Lower leg skin (tissue), 4 donors: ENCODE measurements around the gene NFX1. TPM values are rescaled to one million over a fixed set of nuclear protein-coding genes. Genes with fewer than 3 reads are reported as not detected.
"Not testable (repeated sequence)": the region's sequence is repeated elsewhere in the genome, so short reads cannot be mapped to it uniquely, and the experiment has no call there.

Experiments used
- DNase-seq, 2 donors: peaks; one replicate each; pipeline ENCODE4 v3.0.0-alpha.2; 2019; ENCODE audit warnings: low spot score in 2 of 2
- H3K4me3 ChIP-seq: fragments of 200-600 bp; sonication (generic); 2 replicates; pipeline ENCODE4 v1.5.1; 2017; ENCODE audit warnings: mild to moderate bottlenecking, low read depth; ENCODE audit not compliant: poor library complexity, severe bottlenecking
- CTCF ChIP-seq, 3 donors: fragments of 450-650 bp; IDR thresholded peaks; one replicate each; pipeline ENCODE4 v1.5.1; 2016; ENCODE audit warnings: antibody characterized with exemption in 3 of 3, mild to moderate bottlenecking in 3 of 3, moderate library complexity in 2 of 3
- POLR2A ChIP-seq, 2 donors: fragments of 450-650 bp; IDR thresholded peaks; one replicate each; pipeline ENCODE4 v1.6.1; 2016 to 2017; ENCODE audit warnings: antibody characterized with exemption in 2 of 2, mild to moderate bottlenecking in 1 of 2, moderate library complexity in 1 of 2
- WGBS, 2 donors: methylation state at CpG; one replicate each; pipeline ENCODE4 v1.1.5; 2018; 5-methylcytosine and 5-hydroxymethylcytosine counted together
- intact Hi-C: fragments of 100-400 bp; cut with DNase I; formaldehyde crosslinking; loops from one replicate; pipeline ENCODE4 v1.15.0; 2023; ENCODE audit warnings: low total_unique reads
- total RNA-seq, 4 donors: library from RNA; depleted of rRNA; stranded (reverse); fragments of >200 nt; gene quantifications; one replicate each; pipeline ENCODE4 v1.1.0, GENCODE V29; 2016

NFX1 gene
- total RNA-seq, 4 donors from 2014 or later: 39.3 to 53.6 (median 47.1) TPM

- no peak overlapping the region for H3K4me3 ChIP-seq
- peak in 1 of 2 donors; percentile 80 for DNase-seq
- no peak for TF ChIP-seq POLR2A (IDR thresholded peaks at IDR 0.05)
- TF ChIP-seq CTCF (IDR thresholded peaks at IDR 0.05): no peak
- WGBS, 2 donors: 76 to 88% methylated on average over 10 to 14 of the region's 14 CpGs
- intact Hi-C loops: loop anchor here (10.0 kb wide), 1 partner anchor 85 kb away; no protein-coding TSS in a partner anchor
Measured at GRCh38 chr9:33379666-33380389, 89.5 kb downstream of the NFX1 start.

- TF ChIP-seq CTCF (IDR thresholded peaks at IDR 0.05) (no peak), POLR2A (IDR thresholded peaks at IDR 0.05) (no peak)
- WGBS, 2 donors: 73 to 89% methylated on average over 5 of the region's 5 CpGs
- no peak for DNase-seq
- intact Hi-C loops: no loop called here
- no peak overlapping the region for H3K4me3 ChIP-seq
Measured at GRCh38 chr9:33380390-33381094, 90.2 kb downstream of the NFX1 start.

- TF ChIP-seq POLR2A (IDR thresholded peaks at IDR 0.05) (no peak), CTCF (IDR thresholded peaks at IDR 0.05) (no peak)
- WGBS, 2 donors: 65 to 66% methylated on average over 10 to 11 of the region's 11 CpGs
- intact Hi-C loops: no loop called here
- no peak for DNase-seq
- H3K4me3 ChIP-seq: no peak overlapping the region
Measured at GRCh38 chr9:33381231-33381791, 91.0 kb downstream of the NFX1 start.

- intact Hi-C loops, DNase-seq, H3K4me3 ChIP-seq: not testable (repeated sequence)
- WGBS, 2 donors: 73 to 84% methylated on average over 10 of the region's 10 CpGs
Measured at GRCh38 chr9:33382397-33382796, 92.1 kb downstream of the NFX1 start.

- H3K4me3 ChIP-seq, DNase-seq, intact Hi-C loops: not testable (repeated sequence)
- 93 to 95% methylated on average over 11 of the region's 11 CpGs for WGBS, 2 donors
Measured at GRCh38 chr9:33383396-33383795, 93.1 kb downstream of the NFX1 start.

GRCh38 chr9:33385536-33385935 lies 95.2 kb downstream of the NFX1 start:
- DNase-seq, H3K4me3 ChIP-seq, intact Hi-C loops: not testable (repeated sequence)
- 91 to 97% methylated on average over 4 to 9 of the region's 11 CpGs for WGBS, 2 donors

- H3K4me3 ChIP-seq, intact Hi-C loops, DNase-seq: not testable (repeated sequence)
- WGBS, 2 donors: 89 to 91% methylated on average over 22 to 23 of the region's 23 CpGs
Measured at GRCh38 chr9:33385979-33386640, 95.8 kb downstream of the NFX1 start.

GRCh38 chr9:33386641-33386996 lies 96.3 kb downstream of the NFX1 start:
- H3K4me3 ChIP-seq, DNase-seq, intact Hi-C loops: not testable (repeated sequence)
- 85 to 87% methylated on average over 10 to 14 of the region's 14 CpGs for WGBS, 2 donors

- WGBS, 2 donors: 83 to 87% methylated on average over 9 of the region's 9 CpGs
- intact Hi-C loops, DNase-seq, H3K4me3 ChIP-seq: not testable (repeated sequence)
Measured at GRCh38 chr9:33386998-33387397, 96.7 kb downstream of the NFX1 start.
